GM12878 (cell line): ENCODE measurements around the gene CAPRIN2. TPM values are rescaled to one million over a fixed set of nuclear protein-coding genes. Genes with fewer than 3 reads are reported as not detected.

Experiments
- ATAC-seq: fragments of 200-7000 bp; cut with Tn5 transposase; 3 replicates; pipeline ENCODE4 v1.9.1; 2020; ENCODE audit warnings: mild to moderate bottlenecking, moderate library complexity
- BruUV-seq: library from RNA; stranded (reverse); fragments of 400-500 nt; replicated peaks from 2 replicates; lab custom pipeline; 2021; lab: Mats Ljungman, UMichigan
- CTCF ChIA-PET: fragments of 300-600 bp; sonication (Branson Sonifier 250); formaldehyde crosslinking; extraction: SDS; loops from one replicate; lab custom pipeline; 2021; ENCODE audit warnings: inconsistent platforms; lab: Yijun Ruan, JAX
- POLR2A ChIA-PET: fragments of 350-600 bp; formaldehyde crosslinking; extraction: SDS; loops from one replicate; lab custom pipeline; 2021; ENCODE audit warnings: inconsistent platforms; lab: Charles Lee
- RAD21 ChIA-PET: fragments of 300-600 bp; sonication (Branson Sonifier 250); formaldehyde crosslinking; loops from one replicate; lab custom pipeline; 2023; ENCODE audit warnings: antibody characterized with exemption; ENCODE audit not compliant: unreplicated experiment; lab: Charles Lee
- SMC1A ChIA-PET: fragments of 300-600 bp; sonication (Branson Sonifier 250); formaldehyde crosslinking; loops from one replicate; lab custom pipeline; 2023; ENCODE audit not compliant: unreplicated experiment, uncharacterized antibody; lab: Charles Lee
- DNase-seq: peaks from one replicate; pipeline ENCODE4 v3.0.0-alpha.2; 2011; ENCODE audit warnings: low read depth, low spot score
- FAIRE-seq: peaks from 3 replicates; lab custom pipeline; 2011; peaks lifted over from hg19 to GRCh38; lab: Jason Lieb, UNC
- H2AFZ ChIP-seq: 2 replicates; pipeline ENCODE4 v1.6.0; 2011; ENCODE audit warnings: low read depth, low read length, control low read depth; ENCODE audit not compliant: control insufficient read depth
- H3K27ac ChIP-seq: 2 replicates; pipeline ENCODE4 v1.5.1; 2011; ENCODE audit warnings: control low read depth; ENCODE audit not compliant: control insufficient read depth, insufficient read depth
- H3K27me3 ChIP-seq, 2 experiments: replicated peaks in 1 of 2; 2 replicates each; pipeline versions ENCODE4 v1.6.0 to v1.6.1; 2011; ENCODE audit warnings: low read length in 1 of 2; ENCODE audit not compliant: control insufficient read depth in 2 of 2, insufficient read depth in 2 of 2
- H3K36me3 ChIP-seq, 2 experiments: 2 replicates each; pipeline ENCODE4 v1.5.1; 2011; ENCODE audit warnings: low read length in 1 of 2; ENCODE audit not compliant: control insufficient read depth in 2 of 2, insufficient read depth in 2 of 2
- H3K4me1 ChIP-seq: 2 replicates; pipeline ENCODE4 v1.6.1; 2011; ENCODE audit warnings: mild to moderate bottlenecking, low read length, moderate library complexity, mixed read lengths; ENCODE audit not compliant: control insufficient read depth, insufficient read depth
- H3K4me2 ChIP-seq: 2 replicates; pipeline ENCODE4 v1.6.0; 2011; ENCODE audit warnings: control low read depth; ENCODE audit not compliant: control insufficient read depth, insufficient read depth
- H3K4me3 ChIP-seq: fragments of 200-600 bp; sonication (generic); 2 replicates; pipeline ENCODE4 v1.5.1; 2016
- H3K79me2 ChIP-seq: 2 replicates; pipeline ENCODE4 v1.6.0; 2011; ENCODE audit warnings: low read length; ENCODE audit not compliant: control insufficient read depth, insufficient read depth
- H3K9ac ChIP-seq: 2 replicates; pipeline ENCODE4 v1.8.0; 2011; ENCODE audit warnings: low read length, control low read depth, mixed read lengths; ENCODE audit not compliant: control insufficient read depth, insufficient read depth
- H3K9me3 ChIP-seq: replicated peaks from 3 replicates; pipeline ENCODE4 v1.5.1; 2011; ENCODE audit warnings: mild to moderate bottlenecking, low read length; ENCODE audit not compliant: control insufficient read depth, insufficient read depth
- H4K20me1 ChIP-seq: 2 replicates; pipeline ENCODE4 v1.6.0; 2011; ENCODE audit not compliant: control insufficient read depth, insufficient read depth
- CBX3 ChIP-seq: fragments of 200-600 bp; sonication (generic); IDR thresholded peaks from 2 replicates; pipeline ENCODE4 v1.6.1; 2016; ENCODE audit warnings: low read depth, borderline replicate concordance
- CUX1 ChIP-seq: IDR thresholded peaks from 2 replicates; pipeline ENCODE4 v1.6.1; 2012; ENCODE audit warnings: improper control_type of control experiment, low read depth, low read length; ENCODE audit not compliant: insufficient replicate concordance
- DPF2 ChIP-seq: fragments of 450-650 bp; IDR thresholded peaks from 2 replicates; pipeline ENCODE4 v1.6.1; 2017; ENCODE audit warnings: mild to moderate bottlenecking
- EED ChIP-seq: sonication (generic); IDR thresholded peaks from 2 replicates; pipeline ENCODE4 v1.6.1; 2016; ENCODE audit warnings: antibody characterized with exemption, low read depth
- EZH2 ChIP-seq: IDR thresholded peaks from 2 replicates; pipeline ENCODE4 v1.6.1; 2012; ENCODE audit warnings: low read depth, mild to moderate bottlenecking, control low read depth, inconsistent platforms, low read length, borderline replicate concordance; ENCODE audit not compliant: control insufficient read depth
- HCFC1 ChIP-seq: fragments of 150-350 bp; IDR thresholded peaks from 2 replicates; pipeline ENCODE4 v1.6.1; 2014; ENCODE audit warnings: low read length
- IRF3 ChIP-seq: fragments of 450-650 bp; IDR thresholded peaks from 2 replicates; pipeline ENCODE4 v1.6.1; 2014; ENCODE audit warnings: mild to moderate bottlenecking
- JUNB ChIP-seq: IDR thresholded peaks from 2 replicates; pipeline ENCODE4 v1.6.1; 2016; ENCODE audit warnings: antibody characterized with exemption, mild to moderate bottlenecking
- NR2F1 ChIP-seq: fragments of 450-650 bp; conservative IDR thresholded peaks from 2 replicates; pipeline ENCODE4 v1.6.1; 2017; ENCODE audit warnings: mild to moderate bottlenecking
- POLR2AphosphoS2 ChIP-seq: IDR thresholded peaks from 2 replicates; pipeline ENCODE4 v1.6.1; 2011; ENCODE audit warnings: low read depth, mild to moderate bottlenecking, low read length, improper control_type of control experiment, moderate library complexity
- RAD21 ChIP-seq: IDR thresholded peaks from 2 replicates; pipeline ENCODE4 v1.6.1; 2011; ENCODE audit warnings: mild to moderate bottlenecking, low read depth, low read length, moderate library complexity; ENCODE audit not compliant: insufficient read depth
- RBBP5 ChIP-seq: fragments of 200-600 bp; sonication (generic); conservative IDR thresholded peaks from 2 replicates; pipeline ENCODE4 v1.6.1; 2016
- SUZ12 ChIP-seq: fragments of 200-600 bp; sonication (generic); IDR thresholded peaks from one replicate; pipeline ENCODE4 v1.6.1; 2018; ENCODE audit warnings: antibody characterized with exemption, mild to moderate bottlenecking; ENCODE audit not compliant: unreplicated experiment
- ZBED1 ChIP-seq: IDR thresholded peaks from 2 replicates; pipeline ENCODE4 v1.6.1; 2016; ENCODE audit warnings: borderline replicate concordance
- ZNF24 ChIP-seq: fragments of 450-650 bp; IDR thresholded peaks from 2 replicates; pipeline ENCODE4 v1.6.1; 2017; ENCODE audit warnings: antibody characterized with exemption, mild to moderate bottlenecking
- in situ Hi-C: fragments of 300-500 bp; cut with MboI; formaldehyde crosslinking; loops from 9 replicates; pipeline ENCODE4 v1.14.3; 2018; ENCODE audit warnings: mixed read lengths
- intact Hi-C: fragments of 100-400 bp; cut with micrococcal nuclease; formaldehyde crosslinking; loops from one replicate; pipeline ENCODE4 v1.14.2; 2022; ENCODE audit not compliant: unreplicated experiment
- polyA plus RNA-seq, 11 experiments: library from polyadenylated mRNA; depleted of rRNA in 4 of 11; unstranded in 6 of 11; stranded (reverse) in 5 of 11; fragments of >200 nt; fragmentation: Nextera tagmentation in 4 of 11; fragmentation: Illumina TruSeq in 1 of 11; extraction: Ambion mirVana in 4 of 11; extraction: Trizol in 1 of 11; gene quantifications; 1 replicate in 1 of 11; 2 replicates in 10 of 11; pipeline versions ENCODE4 v1.2.1 to v1.2.3, GENCODE V29; 2011 to 2016; ENCODE audit warnings: inconsistent platforms in 2 of 11, missing spikeins in 2 of 11, low read depth in 1 of 11
- total RNA-seq, 4 experiments: library from RNA; depleted of rRNA in 3 of 4; stranded (reverse); fragments of >200 nt in 3 of 4; fragmentation: Illumina TruSeq in 1 of 4; extraction: Trizol in 1 of 4; gene quantifications; 2 replicates each; pipeline versions ENCODE4 v1.2.1 to v1.2.3, GENCODE V29; 2013 to 2021

CAPRIN2 gene
- total and polyA plus RNA-seq, 10 of the 15 experiments (the other 5 are each of a cell fraction or from before 2014, with no cell fraction given): 1.2 to 13.6 (median 8.2) TPM

GRCh38 chr12:30779178-30779577, 24.4 kb upstream of the CAPRIN2 start:
- ChIA-PET CTCF (no interaction called here), POLR2A (no interaction called here), SMC1A (no interaction called here)
- DNase-seq (no peak), FAIRE-seq (no peak), ATAC-seq (no peak)
- in situ Hi-C loops: no loop called here
- no peaks in the 10 kb centered on the region for H3K36me3 ChIP-seq
- no peaks in the 10 kb centered on the region for H3K4me1 ChIP-seq
- H3K4me3 ChIP-seq: no peak overlapping the region
- H2AFZ ChIP-seq: no peak overlapping the region
- no peak overlapping the region for H3K9ac ChIP-seq
- no TSS peak for BruUV-seq
- H3K79me2 ChIP-seq: no peaks in the 10 kb centered on the region
- no peaks in the 10 kb centered on the region; a peak in 1 of 4 replicates for H3K27me3 ChIP-seq
- no peak overlapping the region for H3K27ac ChIP-seq
- TF ChIP-seq CBX3 (no peak), JUNB (no peak)
- TF ChIP-seq, all 136 proteins: peak for 0
- intact Hi-C loops: no loop called here
- no peaks in the 10 kb centered on the region for H3K9me3 ChIP-seq
- RAD21 ChIA-PET: no interaction called here
- no peaks in the 10 kb centered on the region for H4K20me1 ChIP-seq
- no peak overlapping the region for H3K4me2 ChIP-seq

GRCh38 chr12:30774599-30774998, 19.8 kb upstream of the CAPRIN2 start:
- ATAC-seq (no peak), FAIRE-seq (no peak), DNase-seq (no peak)
- Histone ChIP-seq H3K9me3 (no peaks in the 10 kb centered on the region), H4K20me1 (no peaks in the 10 kb centered on the region), H3K27me3 (no peaks in the 10 kb centered on the region), H3K36me3 (no peaks in the 10 kb centered on the region), H3K4me2 (no peak overlapping the region), H2AFZ (no peak overlapping the region), H3K4me1 (no peaks in the 10 kb centered on the region), H3K4me3 (no peak overlapping the region), H3K79me2 (no peaks in the 10 kb centered on the region), H3K9ac (no peak overlapping the region), H3K27ac (no peak overlapping the region)
- ChIA-PET RAD21 (no interaction called here), SMC1A (interaction anchor here (1.8 kb wide), 1 partner anchor 14 kb away, joined by 5 read pairs; no protein-coding TSS in a partner anchor), CTCF (interaction anchor here (0.7 kb wide), 1 partner anchor 9 kb away, joined by 3 read pairs; no protein-coding TSS in a partner anchor), POLR2A (no interaction called here)
- in situ Hi-C loops: no loop called here
- BruUV-seq: no TSS peak
- intact Hi-C loops: no loop called here
- TF ChIP-seq ZNF24: no peak
- no peak for TF ChIP-seq RBBP5
- no peak for TF ChIP-seq DPF2
- TF ChIP-seq EZH2: no peak
- no peak for TF ChIP-seq HCFC1
- no peak for TF ChIP-seq EED
- TF ChIP-seq SUZ12: no peak
- TF ChIP-seq CUX1: no peak
- no peak for TF ChIP-seq RAD21
- no peak for TF ChIP-seq ZBED1
- no peak for TF ChIP-seq IRF3
- TF ChIP-seq POLR2AphosphoS2: no peak
- TF ChIP-seq NR2F1: no peak
